DMS79 treated with DMSO at 0.1 percent for 48 hours (cell line): Measurements from ENCODE around the gene SURF2.

Experiments
- DNase-seq: peaks from one replicate; lab custom pipeline; 2025; lab: John Stamatoyannopoulos, UW

The SURF2 gene

GRCh38 chr9:133335924-133336811 lies 20.2 kb upstream of the SURF2 start, which contains the start of gene SURF6:
SURF6 (minus strand) TSS chr9:133336188; CDS start chr9:133336132, 56 bp downstream.
- DNase-seq = peak; percentile 86

GRCh38 chr9:133339641-133340040 lies 16.7 kb upstream of the SURF2 start:
- DNase-seq = no peak

GRCh38 chr9:133340256-133340655 lies 16.1 kb upstream of the SURF2 start:
- DNase-seq = no peak

- DNase-seq = no peak
Measured at GRCh38 chr9:133340916-133341315, 15.4 kb upstream of the SURF2 start.

- DNase-seq = no peak
Measured at GRCh38 chr9:133341369-133342068, 14.8 kb upstream of the SURF2 start.

- DNase-seq = no peak
Measured at GRCh38 chr9:133342069-133342406, 14.3 kb upstream of the SURF2 start.

- no peak for DNase-seq
Measured at GRCh38 chr9:133342570-133342969, 13.8 kb upstream of the SURF2 start.

- DNase-seq = no peak
Measured at GRCh38 chr9:133344071-133344470, 12.3 kb upstream of the SURF2 start.

- no peak for DNase-seq
Measured at GRCh38 chr9:133344979-133345378, 11.4 kb upstream of the SURF2 start.

GRCh38 chr9:133345596-133345995 lies 10.8 kb upstream of the SURF2 start:
- no peak for DNase-seq

- no peak for DNase-seq
Measured at GRCh38 chr9:133346021-133346785, 10.1 kb upstream of the SURF2 start.

GRCh38 chr9:133347515-133347984 lies 8.8 kb upstream of the SURF2 start:
- peak; percentile 24 for DNase-seq

GRCh38 chr9:133347985-133348717 lies 8.2 kb upstream of the SURF2 start, which contains the start of the genes MED22 and RPL7A:
MED22 (minus strand) TSS chr9:133348131; CDS start chr9:133346662, 1,469 bp downstream.
RPL7A (plus strand) TSS chr9:133348218; CDS start chr9:133348244, 26 bp downstream.
- peak; percentile 94 for DNase-seq

GRCh38 chr9:133348718-133349573 lies 7.4 kb upstream of the SURF2 start:
- DNase-seq = no peak

- DNase-seq = no peak
Measured at GRCh38 chr9:133349965-133350616, 6.3 kb upstream of the SURF2 start.

- DNase-seq = no peak
Measured at GRCh38 chr9:133351526-133351907, 4.8 kb upstream of the SURF2 start.

GRCh38 chr9:133351908-133352634 lies 4.3 kb upstream of the SURF2 start:
- no peak for DNase-seq

- DNase-seq = no peak
Measured at GRCh38 chr9:133352635-133353340, 3.6 kb upstream of the SURF2 start.

- DNase-seq = no peak
Measured at GRCh38 chr9:133353548-133353947, 2.8 kb upstream of the SURF2 start.
